ENCODE measurements around the gene PSRC1.
"Not testable (repeated sequence)": the region's sequence is repeated elsewhere in the genome, so short reads cannot be mapped to it uniquely, and the experiment has no call there.

The PSRC1 gene

DNA sequence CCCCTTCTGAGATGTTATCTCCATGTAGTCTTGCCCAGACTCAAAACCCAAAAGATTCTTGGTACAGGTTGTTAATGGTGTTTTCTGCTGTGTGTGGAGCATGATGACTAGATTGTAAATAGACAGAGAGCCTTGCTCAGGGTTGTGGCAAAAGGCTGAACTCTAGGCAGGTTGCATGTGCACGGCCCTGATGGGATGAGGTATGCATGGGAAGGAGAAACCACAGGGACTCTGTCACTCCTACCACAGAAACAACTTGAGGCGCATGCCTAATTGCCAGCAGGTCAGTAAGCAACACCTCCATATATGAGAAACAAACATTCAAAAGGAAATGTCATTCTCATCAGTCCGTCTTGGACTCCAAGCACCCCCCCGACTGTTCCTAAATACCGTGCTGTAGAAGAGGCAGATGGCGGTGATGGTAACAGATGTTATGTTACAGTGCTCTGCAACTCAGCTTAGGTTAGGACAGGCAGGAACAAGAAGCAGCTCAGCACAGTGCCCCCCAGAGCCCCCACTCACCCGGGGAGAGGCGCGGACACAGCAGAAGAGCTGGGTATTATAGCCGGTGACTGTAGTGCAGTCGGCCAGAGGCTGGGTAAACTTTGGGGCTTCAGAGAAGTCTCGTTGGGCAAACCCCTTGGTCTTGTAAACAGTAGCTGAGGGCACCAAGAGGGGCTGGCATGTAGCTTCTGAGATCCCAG, 12.9 kb upstream of the PSRC1 start:
- DNase-seq: no peak

- peak in 1 of 3 donors; percentile 29 for DNase-seq
These were observed 11.5 kb upstream of the PSRC1 start for GRCh38 chr1:109294481-109294880.

DNA sequence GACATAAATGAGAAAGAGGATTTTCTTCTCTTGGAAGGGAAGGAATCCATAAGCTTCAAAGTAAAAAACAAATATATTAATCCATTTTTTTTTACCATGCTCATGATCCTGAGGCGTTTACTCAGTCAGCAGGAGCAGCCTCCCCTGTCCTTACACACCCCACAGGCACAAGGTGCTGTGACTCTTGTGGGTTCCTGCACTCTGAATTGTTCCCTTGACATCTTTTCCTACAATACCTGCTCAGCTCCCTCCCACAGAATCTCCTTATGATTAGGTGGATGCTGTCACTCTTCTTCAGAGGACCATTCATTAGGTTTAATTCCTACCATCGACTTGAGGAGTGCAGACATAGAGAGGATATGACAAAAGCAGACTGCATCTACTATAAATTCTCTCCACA, 10.1 kb upstream of the PSRC1 start:
- DNase-seq: no peak

DNA sequence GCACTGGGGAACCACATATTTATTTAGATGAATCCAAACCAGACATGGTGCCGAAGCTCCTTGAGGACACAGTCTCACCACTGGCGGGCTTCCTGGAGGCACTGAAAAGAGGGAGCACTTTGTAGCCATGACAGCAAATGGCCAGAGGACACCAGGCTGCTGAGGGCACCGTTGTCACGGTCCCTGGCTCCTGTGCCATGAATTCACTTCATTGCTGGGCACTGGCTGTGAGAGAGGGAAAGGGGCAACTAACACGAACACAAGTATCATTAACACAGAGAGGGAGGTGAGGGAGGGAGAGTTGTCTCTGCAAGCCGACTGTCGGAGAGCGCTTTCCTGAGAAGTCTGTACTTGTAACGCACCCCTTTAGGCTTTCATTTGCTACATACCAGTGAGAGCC, 9.4 kb upstream of the PSRC1 start:
- DNase-seq: no peak

DNA sequence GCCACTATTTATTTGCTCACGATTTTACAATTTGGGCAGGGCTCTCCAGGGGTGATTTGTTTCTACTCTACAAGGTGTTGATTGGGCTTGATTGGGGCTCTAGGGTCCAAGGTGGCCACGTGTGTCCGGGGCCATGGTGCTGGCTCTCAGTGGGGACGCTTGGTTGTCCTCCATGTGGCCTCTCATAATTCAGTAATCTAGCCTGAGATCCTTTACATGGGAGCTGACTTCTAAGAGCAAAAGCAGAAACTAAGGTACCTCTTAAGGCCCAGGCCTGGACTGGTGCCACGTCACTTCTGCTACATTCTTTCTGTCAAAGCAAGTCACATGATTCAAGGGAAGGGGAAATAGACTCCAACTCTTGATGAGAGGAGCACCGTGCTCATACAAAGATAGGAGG, 8.1 kb upstream of the PSRC1 start:
- peak; percentile 69 to 74 (median 73) for DNase-seq

- no peak for DNase-seq
These were observed 7.2 kb upstream of the PSRC1 start for GRCh38 chr1:109290137-109290536.

DNA sequence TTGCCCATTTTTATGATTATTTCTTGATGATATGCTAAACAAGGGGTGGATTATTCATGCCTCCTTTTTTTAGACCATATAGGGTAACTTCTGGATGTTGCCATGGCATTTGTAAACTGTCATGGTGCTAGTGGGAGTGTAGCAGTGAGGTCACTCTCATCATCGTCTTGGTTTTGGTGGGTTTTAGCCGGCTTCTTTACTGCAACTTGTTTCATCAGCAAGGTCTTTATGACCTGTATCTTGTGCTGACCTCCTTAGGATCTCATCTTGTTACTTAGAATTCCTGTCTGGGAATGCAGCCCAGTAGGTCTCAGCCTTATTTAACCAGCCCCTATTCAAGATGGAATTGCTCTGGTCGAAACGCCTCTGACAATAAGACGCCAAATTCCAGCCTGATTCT, 3.8 kb upstream of the PSRC1 start:
- DNase-seq: not testable (repeated sequence)

GRCh38 chr1:109283748-109284600, 1.0 kb upstream of the PSRC1 start:
- DNase-seq: peak in 1 of 3 donors; percentile 26

DNA sequence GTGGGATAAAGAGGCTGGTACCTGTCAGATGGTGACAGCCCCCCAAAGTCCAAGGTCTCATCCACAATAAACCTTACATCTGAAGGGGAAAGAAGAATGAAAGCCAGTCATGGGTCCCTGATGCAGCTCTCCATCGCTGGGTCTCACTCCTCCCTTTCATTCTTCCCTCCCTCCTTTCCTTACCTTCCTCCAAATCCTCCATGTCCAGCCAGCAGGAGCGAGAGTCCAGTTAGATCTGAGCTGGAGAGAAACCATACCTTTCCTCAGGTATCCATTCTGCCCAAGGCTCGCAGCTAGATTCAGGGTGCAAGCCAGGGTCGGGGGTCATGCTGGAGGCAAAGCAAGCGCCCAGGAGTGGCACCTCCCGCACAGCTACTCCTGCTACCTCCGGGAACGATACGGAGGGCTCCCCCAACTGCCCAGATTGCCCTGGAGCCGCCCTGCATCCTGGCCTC, 421 bp downstream of the PSRC1 start:
- DNase-seq: no peak

GRCh38 chr1:109281680-109282496, 1.1 kb downstream of the PSRC1 start:
- DNase-seq: peak; percentile 62 to 65 (median 64)

- no peak for DNase-seq
These were observed 2.1 kb downstream of the PSRC1 start for GRCh38 chr1:109280862-109281261.

DNA sequence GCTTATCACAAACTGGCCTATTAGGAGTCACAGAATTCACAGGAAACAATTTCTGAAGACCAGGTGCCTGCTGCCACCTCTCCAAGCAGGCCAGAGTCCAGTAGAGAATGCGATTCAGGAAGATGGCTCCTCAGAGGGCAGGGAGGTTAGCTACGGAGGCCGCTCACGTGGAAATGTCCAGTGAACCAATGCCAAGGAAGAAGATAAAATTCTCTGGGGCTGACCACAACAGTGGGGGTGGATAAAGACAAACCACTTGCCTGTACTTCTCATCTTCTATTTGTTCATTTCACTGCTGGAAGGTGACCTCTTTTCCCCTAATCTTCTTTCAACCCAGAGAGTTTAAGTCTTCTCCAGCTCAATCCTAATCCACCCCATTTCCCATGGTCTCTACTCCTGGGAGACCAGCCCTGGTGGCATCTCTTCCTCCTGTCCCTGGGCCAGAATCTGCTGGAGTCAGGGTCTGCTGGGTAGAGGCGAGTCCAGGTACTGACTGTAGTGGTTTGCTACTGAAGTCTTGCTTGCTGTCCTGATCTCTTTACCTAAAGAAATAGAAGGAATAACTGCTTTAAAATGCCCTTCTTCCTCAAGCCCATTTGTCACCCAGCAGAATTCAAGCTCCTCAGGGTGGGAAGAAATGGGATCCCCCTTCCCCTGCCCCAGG, 3.2 kb downstream of the PSRC1 start:
- no peak for DNase-seq

GRCh38 chr1:109277434-109278204, 5.3 kb downstream of the PSRC1 start:
- DNase-seq: peak; percentile 83 to 87 (median 84)

GRCh38 chr1:109275706-109276345, 7.1 kb downstream of the PSRC1 start:
- DNase-seq: no peak

DNA sequence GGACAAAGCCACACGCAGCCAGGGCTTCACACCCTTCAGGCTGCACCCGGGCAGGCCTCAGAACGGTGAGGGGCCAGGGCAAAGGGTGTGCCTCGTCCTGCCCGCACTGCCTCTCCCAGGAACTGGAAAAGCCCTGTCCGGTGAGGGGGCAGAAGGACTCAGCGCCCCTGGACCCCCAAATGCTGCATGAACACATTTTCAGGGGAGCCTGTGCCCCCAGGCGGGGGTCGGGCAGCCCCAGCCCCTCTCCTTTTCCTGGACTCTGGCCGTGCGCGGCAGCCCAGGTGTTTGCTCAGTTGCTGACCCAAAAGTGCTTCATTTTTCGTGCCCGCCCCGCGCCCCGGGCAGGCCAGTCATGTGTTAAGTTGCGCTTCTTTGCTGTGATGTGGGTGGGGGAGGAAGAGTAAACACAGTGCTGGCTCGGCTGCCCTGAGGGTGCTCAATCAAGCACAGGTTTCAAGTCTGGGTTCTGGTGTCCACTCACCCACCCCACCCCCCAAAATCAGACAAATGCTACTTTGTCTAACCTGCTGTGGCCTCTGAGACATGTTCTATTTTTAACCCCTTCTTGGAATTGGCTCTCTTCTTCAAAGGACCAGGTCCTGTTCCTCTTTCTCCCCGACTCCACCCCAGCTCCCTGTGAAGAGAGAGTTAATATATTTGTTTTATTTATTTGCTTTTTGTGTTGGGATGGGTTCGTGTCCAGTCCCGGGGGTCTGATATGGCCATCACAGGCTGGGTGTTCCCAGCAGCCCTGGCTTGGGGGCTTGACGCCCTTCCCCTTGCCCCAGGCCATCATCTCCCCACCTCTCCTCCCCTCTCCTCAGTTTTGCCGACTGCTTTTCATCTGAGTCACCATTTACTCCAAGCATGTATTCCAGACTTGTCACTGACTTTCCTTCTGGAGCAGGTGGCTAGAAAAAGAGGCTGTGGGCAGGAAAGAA, 8.1 kb downstream of the PSRC1 start:
- peak in 1 of 3 donors; percentile 14 for DNase-seq

DNA sequence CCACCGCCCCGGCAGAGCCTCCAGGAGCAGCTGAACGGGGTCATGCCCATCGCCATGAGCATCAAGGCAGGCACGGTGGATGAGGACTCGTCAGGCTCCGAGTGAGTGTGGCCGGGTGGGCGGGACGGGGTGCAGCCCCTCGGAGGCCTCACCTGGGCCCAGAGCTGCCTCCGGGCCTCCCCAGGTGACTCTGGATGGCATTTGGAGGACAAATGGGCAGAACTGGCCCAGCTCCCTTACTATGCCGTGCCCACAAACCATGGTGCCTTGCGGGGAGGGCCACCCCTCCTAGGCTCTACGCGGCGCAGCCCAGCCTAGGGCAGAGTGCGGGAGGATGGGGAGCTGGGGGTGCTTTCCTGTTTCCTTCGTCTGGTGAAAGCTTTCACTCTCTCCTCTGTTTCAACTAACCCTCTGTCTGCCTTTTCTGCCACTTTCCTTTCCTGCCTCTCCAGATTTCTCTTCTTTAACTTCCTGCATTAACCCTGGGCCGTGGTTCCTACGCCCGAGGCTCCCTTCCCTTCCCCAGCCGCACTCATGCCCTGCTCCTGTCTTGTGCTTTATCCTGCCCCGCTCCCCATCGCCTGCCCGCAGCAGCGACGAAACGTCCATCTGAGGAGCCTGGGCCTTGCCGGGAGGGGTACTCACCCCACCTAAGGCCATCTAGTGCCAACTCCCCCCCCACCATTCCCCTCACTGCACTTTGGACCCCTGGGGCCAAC, 9.2 kb downstream of the PSRC1 start:
- DNase-seq: peak in 1 of 3 donors; percentile 20

GRCh38 chr1:109272831-109273547, 10.0 kb downstream of the PSRC1 start:
- DNase-seq: no peak

DNA sequence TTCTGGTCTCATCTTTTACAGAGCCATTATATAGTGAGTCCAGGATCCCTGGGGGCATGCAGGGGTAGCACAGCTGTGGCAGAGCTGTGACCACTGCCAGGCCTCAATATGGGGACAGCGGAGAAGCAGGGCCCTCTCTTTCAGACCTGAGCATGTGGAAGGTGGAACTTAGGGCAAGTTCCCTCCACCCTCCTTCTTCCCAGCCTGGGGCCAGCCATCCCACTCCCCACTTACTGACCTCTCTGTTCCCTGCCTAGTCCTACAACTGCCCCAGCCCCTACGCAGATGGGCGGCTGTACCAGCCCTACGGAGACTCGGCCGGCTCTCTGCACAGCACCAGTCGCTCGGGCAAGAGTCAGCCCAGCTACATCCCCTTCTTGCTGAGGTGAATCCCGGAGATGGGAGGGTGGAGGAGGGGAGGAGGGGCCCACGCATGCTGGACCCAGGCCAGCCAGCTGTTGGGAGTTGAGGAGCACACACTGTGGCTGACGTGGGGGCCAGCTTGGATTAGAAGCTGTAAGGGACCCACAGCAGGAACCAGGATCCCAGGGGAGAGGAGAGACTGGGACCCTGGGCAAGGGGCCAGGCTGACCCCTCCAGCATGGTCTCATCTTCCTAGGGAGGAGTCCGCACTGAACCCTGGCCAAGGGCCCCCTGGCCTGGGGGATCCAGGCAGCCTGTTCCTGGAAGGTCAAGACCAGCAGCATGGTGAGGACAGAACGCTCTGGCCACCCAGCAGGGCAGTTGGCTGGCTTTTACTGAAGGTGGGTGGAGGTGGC, 10.7 kb downstream of the PSRC1 start:
- no peak for DNase-seq
